GM23338 (cell line): ENCODE results near the gene CLDN22. TPM values are rescaled to one million over a fixed set of nuclear protein-coding genes. Genes with fewer than 3 reads are reported as not detected.

Experiments used
- ATAC-seq: fragments of 200-7000 bp; cut with Tn5 transposase; 3 replicates; pipeline ENCODE4 v1.9.1; 2020
- DNase-seq: peaks from one replicate; pipeline ENCODE4 v3.0.0-alpha.2; 2015; ENCODE audit warnings: low spot score
- H2AFZ ChIP-seq: fragments of 200-600 bp; sonication (generic); 2 replicates; pipeline ENCODE4 v1.8.0; 2016; ENCODE audit warnings: antibody characterized with exemption, mild to moderate bottlenecking, moderate library complexity
- H3F3A ChIP-seq: fragments of 200-600 bp; sonication (generic); replicated peaks from 2 replicates; pipeline ENCODE4 v1.8.0; 2017; ENCODE audit warnings: antibody characterized with exemption, mixed run types, low read depth
- H3K27ac ChIP-seq: fragments of 200-600 bp; sonication (generic); 2 replicates; pipeline ENCODE4 v1.6.1; 2016; ENCODE audit warnings: low read depth
- H3K27me3 ChIP-seq: fragments of 200-600 bp; sonication (generic); 2 replicates; pipeline ENCODE4 v1.8.0; 2016; ENCODE audit warnings: mild to moderate bottlenecking, mixed run types, moderate library complexity; ENCODE audit not compliant: insufficient read depth
- H3K36me3 ChIP-seq: fragments of 200-600 bp; sonication (generic); 2 replicates; pipeline ENCODE4 v1.8.0; 2016; ENCODE audit warnings: mild to moderate bottlenecking; ENCODE audit not compliant: insufficient read depth
- H3K4me1 ChIP-seq: fragments of 200-600 bp; sonication (generic); 2 replicates; pipeline ENCODE4 v1.8.0; 2016; ENCODE audit warnings: mild to moderate bottlenecking, moderate library complexity; ENCODE audit not compliant: insufficient read depth
- H3K4me2 ChIP-seq: fragments of 200-600 bp; sonication (generic); 2 replicates; pipeline ENCODE4 v1.7.1; 2017; ENCODE audit warnings: mixed run types
- H3K4me3 ChIP-seq: fragments of 200-600 bp; sonication (generic); 2 replicates; pipeline ENCODE4 v1.6.1; 2016; ENCODE audit warnings: mixed run types
- H3K79me2 ChIP-seq: fragments of 200-600 bp; sonication (generic); replicated peaks from 2 replicates; pipeline ENCODE4 v1.8.0; 2017; ENCODE audit warnings: mild to moderate bottlenecking; ENCODE audit not compliant: insufficient read depth
- H3K9me2 ChIP-seq: fragments of 200-600 bp; sonication (generic); 2 replicates; pipeline ENCODE4 v1.8.0; 2017; ENCODE audit not compliant: insufficient read depth
- H4K20me1 ChIP-seq: fragments of 200-600 bp; sonication (generic); replicated peaks from 2 replicates; pipeline ENCODE4 v1.8.0; 2017; ENCODE audit warnings: mild to moderate bottlenecking; ENCODE audit not compliant: insufficient read depth
- H3K27ac Mint-ChIP-seq: 2 replicates; pipeline ENCODE4 v1.8.0; 2020; ENCODE audit warnings: inconsistent platforms, mild to moderate bottlenecking, moderate library complexity, mixed read lengths
- H3K27me3 Mint-ChIP-seq: 3 replicates; pipeline ENCODE4 v1.8.0; 2022; ENCODE audit warnings: low read depth, mild to moderate bottlenecking, moderate library complexity, mixed read lengths, inconsistent platforms; ENCODE audit not compliant: insufficient read depth, poor library complexity
- H3K36me3 Mint-ChIP-seq: 3 replicates; pipeline ENCODE4 v1.8.0; 2021; ENCODE audit warnings: low read depth, mild to moderate bottlenecking, inconsistent platforms, moderate library complexity, mixed read lengths
- H3K4me1 Mint-ChIP-seq: 3 replicates; pipeline ENCODE4 v1.8.0; 2020; ENCODE audit warnings: mild to moderate bottlenecking, inconsistent platforms, mixed read lengths
- H3K4me3 Mint-ChIP-seq: 3 replicates; pipeline ENCODE4 v1.8.0; 2021; ENCODE audit warnings: moderate library complexity, mild to moderate bottlenecking, inconsistent platforms, mixed read lengths
- H3K9me3 Mint-ChIP-seq: 3 replicates; pipeline ENCODE4 v1.8.0; 2020; ENCODE audit warnings: moderate library complexity, mild to moderate bottlenecking, inconsistent platforms, mixed read lengths
- CREB1 ChIP-seq: fragments of 250-450 bp; sonication (Bioruptor Pico); IDR thresholded peaks from 2 replicates; pipeline ENCODE4 v1.5.0; 2020; ENCODE audit warnings: low read depth, mild to moderate bottlenecking, moderate library complexity
- EZH2 ChIP-seq: fragments of 200-600 bp; sonication (generic); IDR thresholded peaks from one replicate; pipeline ENCODE4 v1.8.0; 2017; ENCODE audit warnings: antibody characterized with exemption, mild to moderate bottlenecking, low read depth; ENCODE audit not compliant: unreplicated experiment
- EZH2phosphoT487 ChIP-seq: fragments of 200-600 bp; sonication (generic); IDR thresholded peaks from one replicate; pipeline ENCODE4 v1.8.1; 2018; ENCODE audit warnings: antibody characterized with exemption; ENCODE audit not compliant: unreplicated experiment
- JUNB ChIP-seq: IDR thresholded peaks from one replicate; pipeline ENCODE4 v1.6.1; 2016; ENCODE audit warnings: antibody characterized with exemption; ENCODE audit not compliant: unreplicated experiment
- NANOG ChIP-seq: IDR thresholded peaks from 2 replicates; pipeline ENCODE4 v1.6.1; 2016; ENCODE audit warnings: antibody characterized with exemption, borderline replicate concordance
- POLR2AphosphoS5 ChIP-seq: IDR thresholded peaks from 2 replicates; pipeline ENCODE4 v1.6.1; 2016; ENCODE audit warnings: antibody characterized with exemption, low read depth
- STAT1 ChIP-seq: IDR thresholded peaks from one replicate; pipeline ENCODE4 v1.6.1; 2016; ENCODE audit warnings: antibody characterized with exemption; ENCODE audit not compliant: unreplicated experiment
- long read RNA-seq: library from polyadenylated mRNA; unstranded; transcript quantifications from one replicate; pipeline ENCODE4 v2.0.0, GENCODE V29; 2020; ENCODE audit not compliant: unreplicated experiment
- polyA plus RNA-seq: library from polyadenylated mRNA; unstranded; fragments of >200 nt; fragmentation: Nextera tagmentation; extraction: Ambion mirVana; gene quantifications from 2 replicates; pipeline ENCODE4 v1.2.1, GENCODE V29; 2016
- total RNA-seq: library from RNA; depleted of rRNA; stranded (reverse); fragments of >200 nt; shearing (Covaris generic); gene quantifications from 2 replicates; pipeline ENCODE4 v1.2.3, GENCODE V29; 2014; rRNA removed
- TF ChIP-seq, protein P1 (sequence below): IDR thresholded peaks from one replicate; pipeline ENCODE4 v1.6.1; 2018; ENCODE audit warnings: antibody characterized with exemption; ENCODE audit not compliant: unreplicated experiment
- TF ChIP-seq, protein P2 (sequence below): IDR thresholded peaks from 2 replicates; pipeline ENCODE4 v1.6.1; 2016; ENCODE audit warnings: antibody characterized with exemption
- TF ChIP-seq, protein P3 (sequence below), 2 experiments: fragments of 200-600 bp in 1 of 2; sonication (generic) in 1 of 2; conservative IDR thresholded peaks; 2 replicates each; pipeline versions ENCODE4 v1.5.1 to v1.6.1; 2016 to 2017; ENCODE audit warnings: antibody characterized with exemption in 2 of 2, low read depth in 2 of 2, mild to moderate bottlenecking in 2 of 2, moderate library complexity in 1 of 2
- TF ChIP-seq, protein P4 (sequence below): fragments of 250-450 bp; sonication (Bioruptor Pico); IDR thresholded peaks from 2 replicates; pipeline ENCODE4 v1.5.0; 2020; ENCODE audit warnings: mild to moderate bottlenecking, moderate library complexity

CLDN22 gene
- not detected in 2 replicates for total RNA-seq
- not detected in 2 replicates for polyA plus RNA-seq
- long read RNA-seq, partial matches to known transcripts: 0 of 1 reads
- long read RNA-seq, other reads (novel, unspliced or antisense): 0 of 1 reads

DNA sequence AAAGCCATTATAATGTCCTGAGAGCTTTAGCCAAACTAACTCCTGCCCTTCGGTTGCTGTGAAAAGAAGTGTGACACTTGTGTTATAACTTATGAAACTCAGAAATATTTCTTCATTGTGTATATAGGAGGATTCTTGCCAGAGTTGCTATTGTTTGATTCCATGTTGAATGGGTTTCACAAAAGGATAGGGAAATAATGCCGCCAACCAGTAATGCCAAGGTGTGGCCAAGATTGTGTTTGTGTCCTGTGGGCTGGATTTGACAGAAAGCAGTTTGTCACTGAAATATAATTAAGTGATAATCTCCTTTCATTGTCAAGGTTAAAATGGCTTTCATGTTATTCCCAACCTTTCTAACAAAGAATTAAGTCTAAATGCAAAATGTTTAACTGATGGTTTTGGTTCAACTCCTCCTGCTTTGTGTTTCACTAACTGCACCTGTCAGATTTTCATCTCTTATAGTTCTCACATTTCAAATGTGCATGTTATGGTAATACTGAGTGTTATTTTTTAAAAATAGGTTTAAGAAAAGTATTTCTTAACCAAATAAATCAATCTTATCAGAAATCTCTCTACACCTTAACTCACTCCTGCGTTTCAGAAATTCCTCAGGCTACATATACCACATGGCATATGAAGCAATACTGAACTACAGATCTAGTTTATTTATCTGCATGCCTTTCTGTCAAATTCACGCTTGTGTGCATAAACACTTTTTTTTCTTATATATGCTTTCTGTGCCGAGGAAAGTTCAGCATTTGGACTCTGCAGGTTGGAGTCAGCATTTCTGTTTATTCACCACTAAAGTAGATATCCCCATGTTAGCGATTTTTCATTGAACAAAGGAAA, at the start of gene CLDN22:
CLDN22 (minus strand) TSS at position 66 of the 849 bp plus-strand sequence; CDS start at position 8, 58 bp downstream.
- Histone ChIP-seq H3K4me1 (no peaks in the 10 kb centered on the region), H3K79me2 (no peaks in the 10 kb centered on the region), H3K27ac (no peak within 1 kb of the TSS), H3F3A (0 out of 2 replicates have a peak, but pooled peaks cover 5% of the 10 kb centered on the region), H3K9me2 (no peaks in the 10 kb centered on the region), H3K36me3 (peaks cover 4% of the 10 kb centered on the region; the same call in 1 of the 2 replicates), H3K27me3 (no peaks in the 10 kb centered on the region), H4K20me1 (peaks cover 8% of the 10 kb centered on the region; the same call in 1 of the 2 replicates), H3K4me3 (no peak within 1 kb of the TSS), H3K4me2 (no peak within 1 kb of the TSS), H2AFZ (no peak within 1 kb of the TSS)
- Mint-ChIP-seq H3K9me3 (peaks cover 4% of the 10 kb centered on the region; the same call in 2 of the 3 replicates), H3K27ac (no peak within 1 kb of the TSS), H3K27me3 (peaks cover 15% of the 10 kb centered on the region), H3K4me1 (no peaks in the 10 kb centered on the region), H3K4me3 (no peak within 1 kb of the TSS), H3K36me3 (peaks cover 11% of the 10 kb centered on the region; the same call in 2 of the 3 replicates)
- no peak for TF ChIP-seq EZH2phosphoT487
- TF ChIP-seq, protein P1, sequence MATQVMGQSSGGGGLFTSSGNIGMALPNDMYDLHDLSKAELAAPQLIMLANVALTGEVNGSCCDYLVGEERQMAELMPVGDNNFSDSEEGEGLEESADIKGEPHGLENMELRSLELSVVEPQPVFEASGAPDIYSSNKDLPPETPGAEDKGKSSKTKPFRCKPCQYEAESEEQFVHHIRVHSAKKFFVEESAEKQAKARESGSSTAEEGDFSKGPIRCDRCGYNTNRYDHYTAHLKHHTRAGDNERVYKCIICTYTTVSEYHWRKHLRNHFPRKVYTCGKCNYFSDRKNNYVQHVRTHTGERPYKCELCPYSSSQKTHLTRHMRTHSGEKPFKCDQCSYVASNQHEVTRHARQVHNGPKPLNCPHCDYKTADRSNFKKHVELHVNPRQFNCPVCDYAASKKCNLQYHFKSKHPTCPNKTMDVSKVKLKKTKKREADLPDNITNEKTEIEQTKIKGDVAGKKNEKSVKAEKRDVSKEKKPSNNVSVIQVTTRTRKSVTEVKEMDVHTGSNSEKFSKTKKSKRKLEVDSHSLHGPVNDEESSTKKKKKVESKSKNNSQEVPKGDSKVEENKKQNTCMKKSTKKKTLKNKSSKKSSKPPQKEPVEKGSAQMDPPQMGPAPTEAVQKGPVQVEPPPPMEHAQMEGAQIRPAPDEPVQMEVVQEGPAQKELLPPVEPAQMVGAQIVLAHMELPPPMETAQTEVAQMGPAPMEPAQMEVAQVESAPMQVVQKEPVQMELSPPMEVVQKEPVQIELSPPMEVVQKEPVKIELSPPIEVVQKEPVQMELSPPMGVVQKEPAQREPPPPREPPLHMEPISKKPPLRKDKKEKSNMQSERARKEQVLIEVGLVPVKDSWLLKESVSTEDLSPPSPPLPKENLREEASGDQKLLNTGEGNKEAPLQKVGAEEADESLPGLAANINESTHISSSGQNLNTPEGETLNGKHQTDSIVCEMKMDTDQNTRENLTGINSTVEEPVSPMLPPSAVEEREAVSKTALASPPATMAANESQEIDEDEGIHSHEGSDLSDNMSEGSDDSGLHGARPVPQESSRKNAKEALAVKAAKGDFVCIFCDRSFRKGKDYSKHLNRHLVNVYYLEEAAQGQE: no peak
- no peak for TF ChIP-seq JUNB
- TF ChIP-seq, protein P2, sequence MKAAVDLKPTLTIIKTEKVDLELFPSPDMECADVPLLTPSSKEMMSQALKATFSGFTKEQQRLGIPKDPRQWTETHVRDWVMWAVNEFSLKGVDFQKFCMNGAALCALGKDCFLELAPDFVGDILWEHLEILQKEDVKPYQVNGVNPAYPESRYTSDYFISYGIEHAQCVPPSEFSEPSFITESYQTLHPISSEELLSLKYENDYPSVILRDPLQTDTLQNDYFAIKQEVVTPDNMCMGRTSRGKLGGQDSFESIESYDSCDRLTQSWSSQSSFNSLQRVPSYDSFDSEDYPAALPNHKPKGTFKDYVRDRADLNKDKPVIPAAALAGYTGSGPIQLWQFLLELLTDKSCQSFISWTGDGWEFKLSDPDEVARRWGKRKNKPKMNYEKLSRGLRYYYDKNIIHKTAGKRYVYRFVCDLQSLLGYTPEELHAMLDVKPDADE: no peak
- TF ChIP-seq STAT1: no peak
- TF ChIP-seq, protein P3, sequence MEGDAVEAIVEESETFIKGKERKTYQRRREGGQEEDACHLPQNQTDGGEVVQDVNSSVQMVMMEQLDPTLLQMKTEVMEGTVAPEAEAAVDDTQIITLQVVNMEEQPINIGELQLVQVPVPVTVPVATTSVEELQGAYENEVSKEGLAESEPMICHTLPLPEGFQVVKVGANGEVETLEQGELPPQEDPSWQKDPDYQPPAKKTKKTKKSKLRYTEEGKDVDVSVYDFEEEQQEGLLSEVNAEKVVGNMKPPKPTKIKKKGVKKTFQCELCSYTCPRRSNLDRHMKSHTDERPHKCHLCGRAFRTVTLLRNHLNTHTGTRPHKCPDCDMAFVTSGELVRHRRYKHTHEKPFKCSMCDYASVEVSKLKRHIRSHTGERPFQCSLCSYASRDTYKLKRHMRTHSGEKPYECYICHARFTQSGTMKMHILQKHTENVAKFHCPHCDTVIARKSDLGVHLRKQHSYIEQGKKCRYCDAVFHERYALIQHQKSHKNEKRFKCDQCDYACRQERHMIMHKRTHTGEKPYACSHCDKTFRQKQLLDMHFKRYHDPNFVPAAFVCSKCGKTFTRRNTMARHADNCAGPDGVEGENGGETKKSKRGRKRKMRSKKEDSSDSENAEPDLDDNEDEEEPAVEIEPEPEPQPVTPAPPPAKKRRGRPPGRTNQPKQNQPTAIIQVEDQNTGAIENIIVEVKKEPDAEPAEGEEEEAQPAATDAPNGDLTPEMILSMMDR (conservative IDR thresholded peaks at IDR 0.05; ENCODE audit: low read depth in 2 of 2): no peak
- TF ChIP-seq EZH2: no peak
- TF ChIP-seq, protein P4, sequence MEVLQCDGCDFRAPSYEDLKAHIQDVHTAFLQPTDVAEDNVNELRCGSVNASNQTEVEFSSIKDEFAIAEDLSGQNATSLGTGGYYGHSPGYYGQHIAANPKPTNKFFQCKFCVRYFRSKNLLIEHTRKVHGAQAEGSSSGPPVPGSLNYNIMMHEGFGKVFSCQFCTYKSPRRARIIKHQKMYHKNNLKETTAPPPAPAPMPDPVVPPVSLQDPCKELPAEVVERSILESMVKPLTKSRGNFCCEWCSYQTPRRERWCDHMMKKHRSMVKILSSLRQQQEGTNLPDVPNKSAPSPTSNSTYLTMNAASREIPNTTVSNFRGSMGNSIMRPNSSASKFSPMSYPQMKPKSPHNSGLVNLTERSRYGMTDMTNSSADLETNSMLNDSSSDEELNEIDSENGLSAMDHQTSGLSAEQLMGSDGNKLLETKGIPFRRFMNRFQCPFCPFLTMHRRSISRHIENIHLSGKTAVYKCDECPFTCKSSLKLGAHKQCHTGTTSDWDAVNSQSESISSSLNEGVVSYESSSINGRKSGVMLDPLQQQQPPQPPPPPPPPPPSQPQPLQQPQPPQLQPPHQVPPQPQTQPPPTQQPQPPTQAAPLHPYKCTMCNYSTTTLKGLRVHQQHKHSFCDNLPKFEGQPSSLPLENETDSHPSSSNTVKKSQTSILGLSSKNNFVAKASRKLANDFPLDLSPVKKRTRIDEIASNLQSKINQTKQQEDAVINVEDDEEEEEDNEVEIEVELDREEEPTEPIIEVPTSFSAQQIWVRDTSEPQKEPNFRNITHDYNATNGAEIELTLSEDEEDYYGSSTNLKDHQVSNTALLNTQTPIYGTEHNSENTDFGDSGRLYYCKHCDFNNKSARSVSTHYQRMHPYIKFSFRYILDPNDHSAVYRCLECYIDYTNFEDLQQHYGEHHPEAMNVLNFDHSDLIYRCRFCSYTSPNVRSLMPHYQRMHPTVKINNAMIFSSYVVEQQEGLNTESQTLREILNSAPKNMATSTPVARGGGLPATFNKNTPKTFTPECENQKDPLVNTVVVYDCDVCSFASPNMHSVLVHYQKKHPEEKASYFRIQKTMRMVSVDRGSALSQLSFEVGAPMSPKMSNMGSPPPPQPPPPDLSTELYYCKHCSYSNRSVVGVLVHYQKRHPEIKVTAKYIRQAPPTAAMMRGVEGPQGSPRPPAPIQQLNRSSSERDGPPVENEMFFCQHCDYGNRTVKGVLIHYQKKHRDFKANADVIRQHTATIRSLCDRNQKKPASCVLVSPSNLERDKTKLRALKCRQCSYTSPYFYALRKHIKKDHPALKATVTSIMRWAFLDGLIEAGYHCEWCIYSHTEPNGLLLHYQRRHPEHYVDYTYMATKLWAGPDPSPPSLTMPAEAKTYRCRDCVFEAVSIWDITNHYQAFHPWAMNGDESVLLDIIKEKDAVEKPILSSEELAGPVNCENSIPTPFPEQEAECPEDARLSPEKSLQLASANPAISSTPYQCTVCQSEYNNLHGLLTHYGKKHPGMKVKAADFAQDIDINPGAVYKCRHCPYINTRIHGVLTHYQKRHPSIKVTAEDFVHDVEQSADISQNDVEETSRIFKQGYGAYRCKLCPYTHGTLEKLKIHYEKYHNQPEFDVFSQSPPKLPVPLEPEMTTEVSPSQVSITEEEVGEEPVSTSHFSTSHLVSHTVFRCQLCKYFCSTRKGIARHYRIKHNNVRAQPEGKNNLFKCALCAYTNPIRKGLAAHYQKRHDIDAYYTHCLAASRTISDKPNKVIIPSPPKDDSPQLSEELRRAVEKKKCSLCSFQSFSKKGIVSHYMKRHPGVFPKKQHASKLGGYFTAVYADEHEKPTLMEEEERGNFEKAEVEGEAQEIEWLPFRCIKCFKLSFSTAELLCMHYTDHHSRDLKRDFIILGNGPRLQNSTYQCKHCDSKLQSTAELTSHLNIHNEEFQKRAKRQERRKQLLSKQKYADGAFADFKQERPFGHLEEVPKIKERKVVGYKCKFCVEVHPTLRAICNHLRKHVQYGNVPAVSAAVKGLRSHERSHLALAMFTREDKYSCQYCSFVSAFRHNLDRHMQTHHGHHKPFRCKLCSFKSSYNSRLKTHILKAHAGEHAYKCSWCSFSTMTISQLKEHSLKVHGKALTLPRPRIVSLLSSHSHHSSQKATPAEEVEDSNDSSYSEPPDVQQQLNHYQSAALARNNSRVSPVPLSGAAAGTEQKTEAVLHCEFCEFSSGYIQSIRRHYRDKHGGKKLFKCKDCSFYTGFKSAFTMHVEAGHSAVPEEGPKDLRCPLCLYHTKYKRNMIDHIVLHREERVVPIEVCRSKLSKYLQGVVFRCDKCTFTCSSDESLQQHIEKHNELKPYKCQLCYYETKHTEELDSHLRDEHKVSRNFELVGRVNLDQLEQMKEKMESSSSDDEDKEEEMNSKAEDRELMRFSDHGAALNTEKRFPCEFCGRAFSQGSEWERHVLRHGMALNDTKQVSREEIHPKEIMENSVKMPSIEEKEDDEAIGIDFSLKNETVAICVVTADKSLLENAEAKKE (CRISPR knock-in tag): no peak
- TF ChIP-seq POLR2AphosphoS5: no peak
- TF ChIP-seq CREB1 (CRISPR knock-in tag): no peak
- TF ChIP-seq NANOG: no peak
- no peak for ATAC-seq
- no peak for DNase-seq
